ENCODE data around the gene NOC2L.

The NOC2L gene

DNA sequence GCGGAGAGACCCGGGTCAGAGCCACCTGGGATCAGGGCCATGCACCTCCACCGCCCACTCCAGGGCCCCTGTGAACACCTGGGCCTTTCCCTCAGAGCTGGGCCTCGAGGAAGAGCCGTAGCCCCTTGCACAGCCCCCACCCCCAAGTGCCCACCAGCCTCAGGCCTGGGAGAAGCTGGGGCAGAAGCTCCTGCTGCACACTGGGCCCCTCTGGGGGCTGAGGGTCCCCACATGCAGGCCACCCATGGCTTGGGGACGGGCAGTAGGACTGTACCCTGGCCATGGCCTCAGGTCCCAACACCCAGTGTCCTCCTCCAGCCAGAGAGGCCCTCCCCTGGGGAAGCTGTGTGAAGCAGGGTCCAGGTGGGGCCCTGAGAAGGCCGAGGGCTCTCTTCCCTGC, 6.5 kb downstream of the NOC2L start (continued):
- TF ChIP-seq, protein P1, sequence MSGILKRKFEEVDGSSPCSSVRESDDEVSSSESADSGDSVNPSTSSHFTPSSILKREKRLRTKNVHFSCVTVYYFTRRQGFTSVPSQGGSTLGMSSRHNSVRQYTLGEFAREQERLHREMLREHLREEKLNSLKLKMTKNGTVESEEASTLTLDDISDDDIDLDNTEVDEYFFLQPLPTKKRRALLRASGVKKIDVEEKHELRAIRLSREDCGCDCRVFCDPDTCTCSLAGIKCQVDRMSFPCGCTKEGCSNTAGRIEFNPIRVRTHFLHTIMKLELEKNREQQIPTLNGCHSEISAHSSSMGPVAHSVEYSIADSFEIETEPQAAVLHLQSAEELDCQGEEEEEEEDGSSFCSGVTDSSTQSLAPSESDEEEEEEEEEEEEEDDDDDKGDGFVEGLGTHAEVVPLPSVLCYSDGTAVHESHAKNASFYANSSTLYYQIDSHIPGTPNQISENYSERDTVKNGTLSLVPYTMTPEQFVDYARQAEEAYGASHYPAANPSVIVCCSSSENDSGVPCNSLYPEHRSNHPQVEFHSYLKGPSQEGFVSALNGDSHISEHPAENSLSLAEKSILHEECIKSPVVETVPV (CRISPR knock-in tag; IDR thresholded peaks at IDR 0.05), result no peak
- no peak for TF ChIP-seq ZC3H10 (CRISPR knock-in tag; IDR thresholded peaks at IDR 0.05)

DNA sequence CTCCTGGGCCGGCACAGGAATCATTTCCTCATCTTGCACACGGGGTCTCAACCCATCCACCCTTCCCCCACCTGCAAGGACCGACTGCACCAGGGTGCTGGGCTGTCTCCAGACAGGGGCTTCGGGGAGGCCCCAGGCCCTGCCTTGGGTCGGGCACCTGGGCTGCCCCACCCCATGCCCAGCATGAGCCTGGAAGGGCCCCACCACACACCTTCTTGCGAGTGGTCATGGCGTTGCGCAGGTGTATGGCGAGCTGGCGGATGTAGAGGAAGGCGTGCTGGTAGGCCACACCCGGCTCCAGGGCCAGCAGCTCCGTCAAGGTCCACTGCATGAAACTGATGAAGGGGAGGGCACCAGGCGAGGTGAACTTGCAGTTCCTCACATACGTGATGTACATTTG, 6.9 kb downstream of the NOC2L start:
- TF ChIP-seq SNAI2 (CRISPR knock-in tag; IDR thresholded peaks at IDR 0.05) (no peak), ISL1 (CRISPR knock-in tag; IDR thresholded peaks at IDR 0.05) (no peak), ZNF565 (CRISPR knock-in tag; conservative IDR thresholded peaks at IDR 0.05; ENCODE audit: low read depth) (no peak), TCF4 (CRISPR knock-in tag; IDR thresholded peaks at IDR 0.05; ENCODE audit: borderline replicate concordance) (no peak), RARB (CRISPR knock-in tag; IDR thresholded peaks at IDR 0.05) (no peak), GLIS3 (CRISPR knock-in tag; IDR thresholded peaks at IDR 0.05) (no peak), ZFP30 (CRISPR knock-in tag; IDR thresholded peaks at IDR 0.05) (no peak), CSDC2 (CRISPR knock-in tag; IDR thresholded peaks at IDR 0.05) (no peak), ESRRG (CRISPR knock-in tag; IDR thresholded peaks at IDR 0.05) (no peak), ZFP3 (CRISPR knock-in tag; IDR thresholded peaks at IDR 0.05) (no peak), ZNF70 (CRISPR knock-in tag; IDR thresholded peaks at IDR 0.05) (no peak), BACH2 (CRISPR knock-in tag; IDR thresholded peaks at IDR 0.05; ENCODE audit: borderline replicate concordance) (no peak), PPARA (CRISPR knock-in tag; IDR thresholded peaks at IDR 0.05; ENCODE audit: borderline replicate concordance) (no peak)
- TF ChIP-seq, protein P1 (CRISPR knock-in tag; IDR thresholded peaks at IDR 0.05), result no peak
- TF ChIP-seq, protein P2, sequence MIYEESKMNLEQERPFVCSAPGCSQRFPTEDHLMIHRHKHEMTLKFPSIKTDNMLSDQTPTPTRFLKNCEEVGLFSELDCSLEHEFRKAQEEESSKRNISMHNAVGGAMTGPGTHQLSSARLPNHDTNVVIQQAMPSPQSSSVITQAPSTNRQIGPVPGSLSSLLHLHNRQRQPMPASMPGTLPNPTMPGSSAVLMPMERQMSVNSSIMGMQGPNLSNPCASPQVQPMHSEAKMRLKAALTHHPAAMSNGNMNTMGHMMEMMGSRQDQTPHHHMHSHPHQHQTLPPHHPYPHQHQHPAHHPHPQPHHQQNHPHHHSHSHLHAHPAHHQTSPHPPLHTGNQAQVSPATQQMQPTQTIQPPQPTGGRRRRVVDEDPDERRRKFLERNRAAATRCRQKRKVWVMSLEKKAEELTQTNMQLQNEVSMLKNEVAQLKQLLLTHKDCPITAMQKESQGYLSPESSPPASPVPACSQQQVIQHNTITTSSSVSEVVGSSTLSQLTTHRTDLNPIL (CRISPR knock-in tag; IDR thresholded peaks at IDR 0.05; ENCODE audit: low read depth), result no peak
- TF ChIP-seq, protein P3, sequence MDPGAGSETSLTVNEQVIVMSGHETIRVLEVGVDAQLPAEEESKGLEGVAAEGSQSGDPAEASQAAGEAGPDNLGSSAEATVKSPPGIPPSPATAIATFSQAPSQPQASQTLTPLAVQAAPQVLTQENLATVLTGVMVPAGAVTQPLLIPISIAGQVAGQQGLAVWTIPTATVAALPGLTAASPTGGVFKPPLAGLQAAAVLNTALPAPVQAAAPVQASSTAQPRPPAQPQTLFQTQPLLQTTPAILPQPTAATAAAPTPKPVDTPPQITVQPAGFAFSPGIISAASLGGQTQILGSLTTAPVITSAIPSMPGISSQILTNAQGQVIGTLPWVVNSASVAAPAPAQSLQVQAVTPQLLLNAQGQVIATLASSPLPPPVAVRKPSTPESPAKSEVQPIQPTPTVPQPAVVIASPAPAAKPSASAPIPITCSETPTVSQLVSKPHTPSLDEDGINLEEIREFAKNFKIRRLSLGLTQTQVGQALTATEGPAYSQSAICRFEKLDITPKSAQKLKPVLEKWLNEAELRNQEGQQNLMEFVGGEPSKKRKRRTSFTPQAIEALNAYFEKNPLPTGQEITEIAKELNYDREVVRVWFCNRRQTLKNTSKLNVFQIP (CRISPR knock-in tag; IDR thresholded peaks at IDR 0.05; ENCODE audit: borderline replicate concordance, low read depth), result no peak
- TF ChIP-seq, protein P4, sequence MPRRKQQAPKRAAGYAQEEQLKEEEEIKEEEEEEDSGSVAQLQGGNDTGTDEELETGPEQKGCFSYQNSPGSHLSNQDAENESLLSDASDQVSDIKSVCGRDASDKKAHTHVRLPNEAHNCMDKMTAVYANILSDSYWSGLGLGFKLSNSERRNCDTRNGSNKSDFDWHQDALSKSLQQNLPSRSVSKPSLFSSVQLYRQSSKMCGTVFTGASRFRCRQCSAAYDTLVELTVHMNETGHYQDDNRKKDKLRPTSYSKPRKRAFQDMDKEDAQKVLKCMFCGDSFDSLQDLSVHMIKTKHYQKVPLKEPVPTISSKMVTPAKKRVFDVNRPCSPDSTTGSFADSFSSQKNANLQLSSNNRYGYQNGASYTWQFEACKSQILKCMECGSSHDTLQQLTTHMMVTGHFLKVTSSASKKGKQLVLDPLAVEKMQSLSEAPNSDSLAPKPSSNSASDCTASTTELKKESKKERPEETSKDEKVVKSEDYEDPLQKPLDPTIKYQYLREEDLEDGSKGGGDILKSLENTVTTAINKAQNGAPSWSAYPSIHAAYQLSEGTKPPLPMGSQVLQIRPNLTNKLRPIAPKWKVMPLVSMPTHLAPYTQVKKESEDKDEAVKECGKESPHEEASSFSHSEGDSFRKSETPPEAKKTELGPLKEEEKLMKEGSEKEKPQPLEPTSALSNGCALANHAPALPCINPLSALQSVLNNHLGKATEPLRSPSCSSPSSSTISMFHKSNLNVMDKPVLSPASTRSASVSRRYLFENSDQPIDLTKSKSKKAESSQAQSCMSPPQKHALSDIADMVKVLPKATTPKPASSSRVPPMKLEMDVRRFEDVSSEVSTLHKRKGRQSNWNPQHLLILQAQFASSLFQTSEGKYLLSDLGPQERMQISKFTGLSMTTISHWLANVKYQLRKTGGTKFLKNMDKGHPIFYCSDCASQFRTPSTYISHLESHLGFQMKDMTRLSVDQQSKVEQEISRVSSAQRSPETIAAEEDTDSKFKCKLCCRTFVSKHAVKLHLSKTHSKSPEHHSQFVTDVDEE (CRISPR knock-in tag; IDR thresholded peaks at IDR 0.05), result no peak
- ATAC-seq, result no peak

DNA sequence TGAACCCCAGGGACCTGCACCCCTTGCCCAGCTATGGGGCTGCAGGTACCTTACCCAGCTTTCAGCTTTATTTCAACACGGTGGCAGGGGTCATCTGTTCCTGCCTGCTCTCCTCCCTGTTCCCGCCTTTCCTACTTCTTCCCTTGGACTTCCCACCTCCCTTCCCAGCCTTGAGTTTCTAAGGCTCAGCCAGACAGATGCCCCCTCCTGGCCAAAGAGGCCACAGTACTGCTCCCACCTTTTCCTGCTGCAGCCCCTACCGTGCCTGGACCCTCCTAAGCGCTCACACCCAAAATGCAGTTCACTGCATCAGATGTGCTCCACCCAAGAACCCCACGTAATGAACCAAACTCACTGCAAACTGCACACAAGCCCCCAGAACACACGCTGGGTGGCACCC, 7.7 kb downstream of the NOC2L start:
- TF ChIP-seq ZNF565 (CRISPR knock-in tag; conservative IDR thresholded peaks at IDR 0.05; ENCODE audit: low read depth) (no peak), TCF4 (CRISPR knock-in tag; IDR thresholded peaks at IDR 0.05; ENCODE audit: borderline replicate concordance) (no peak), ISL1 (CRISPR knock-in tag; IDR thresholded peaks at IDR 0.05) (no peak), SNAI2 (CRISPR knock-in tag; IDR thresholded peaks at IDR 0.05) (no peak), GLIS3 (CRISPR knock-in tag; IDR thresholded peaks at IDR 0.05) (no peak), ARNTL (CRISPR knock-in tag; IDR thresholded peaks at IDR 0.05; ENCODE audit: borderline replicate concordance, low read depth) (no peak), ZNF8 (CRISPR knock-in tag; IDR thresholded peaks at IDR 0.05) (no peak), CSDC2 (CRISPR knock-in tag; IDR thresholded peaks at IDR 0.05) (no peak), ZC3H10 (CRISPR knock-in tag; IDR thresholded peaks at IDR 0.05) (no peak), ESRRG (CRISPR knock-in tag; IDR thresholded peaks at IDR 0.05) (no peak), ZFP3 (CRISPR knock-in tag; IDR thresholded peaks at IDR 0.05) (no peak), ZFP30 (CRISPR knock-in tag; IDR thresholded peaks at IDR 0.05) (no peak), RARB (CRISPR knock-in tag; IDR thresholded peaks at IDR 0.05) (no peak), TOX (CRISPR knock-in tag; IDR thresholded peaks at IDR 0.05; ENCODE audit: borderline replicate concordance) (no peak)
- TF ChIP-seq, protein P2 (CRISPR knock-in tag; IDR thresholded peaks at IDR 0.05; ENCODE audit: low read depth), result no peak
- TF ChIP-seq, protein P4 (CRISPR knock-in tag; IDR thresholded peaks at IDR 0.05), result no peak

More for the DNA sequence above, 7.7 kb downstream of the NOC2L start:
- peak; percentile 50; the same call in 2 of the 3 replicates for ATAC-seq

Data from SK-N-SH treated with all-trans-retinoic acid at 6 μM for 48 hours (cell line).